Measurements from ENCODE around the gene MBTPS1.
A peak's percentile ranks its signal among the peaks of the same experiment; 100 is the strongest.

Gene MBTPS1

DNA sequence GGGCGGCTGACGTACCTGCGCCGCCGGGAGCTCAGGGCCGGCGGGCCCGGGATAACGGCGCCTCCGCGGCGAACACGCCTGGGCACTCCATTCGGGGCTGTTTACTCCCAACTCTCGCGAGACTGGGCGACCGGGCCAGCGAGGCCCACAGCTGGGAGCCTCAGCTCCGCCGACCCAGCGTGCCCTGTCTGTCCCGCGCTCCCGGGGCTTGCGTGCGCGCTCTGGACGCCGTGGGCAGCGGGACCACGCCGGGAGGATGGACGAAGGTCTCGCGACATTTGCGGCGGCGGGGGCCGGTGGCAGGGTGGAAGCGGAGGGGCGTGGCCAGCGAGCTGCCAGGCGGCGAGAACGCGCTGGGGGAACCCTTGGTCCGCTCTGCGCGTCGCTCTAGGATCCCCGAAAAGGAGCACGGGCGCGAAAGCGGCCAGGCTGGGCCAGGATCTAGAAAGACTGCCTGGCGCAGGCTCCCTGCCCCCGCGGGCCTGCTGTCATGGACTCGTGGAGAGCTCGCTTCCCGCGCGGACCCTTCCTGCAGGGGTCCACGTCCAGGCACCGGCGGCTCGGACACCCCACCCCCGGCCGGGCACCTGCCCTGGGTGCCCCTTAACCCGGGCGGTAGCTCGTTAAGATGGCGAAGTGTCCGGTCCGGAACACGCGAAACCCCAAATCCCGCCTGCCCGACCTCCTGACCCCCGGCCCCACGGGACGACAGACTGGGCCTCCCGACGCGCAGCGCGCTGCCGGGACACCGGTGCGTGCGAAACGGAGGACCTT, at the start of gene MBTPS1:
Gene MBTPS1, minus strand, starts transcription at position 223 of the 774 bp plus-strand sequence. CDS start 15,159 bp downstream, outside the sequence.
- peak; percentile 97 for DNase-seq (ENCODE audit: low spot score)

DNA sequence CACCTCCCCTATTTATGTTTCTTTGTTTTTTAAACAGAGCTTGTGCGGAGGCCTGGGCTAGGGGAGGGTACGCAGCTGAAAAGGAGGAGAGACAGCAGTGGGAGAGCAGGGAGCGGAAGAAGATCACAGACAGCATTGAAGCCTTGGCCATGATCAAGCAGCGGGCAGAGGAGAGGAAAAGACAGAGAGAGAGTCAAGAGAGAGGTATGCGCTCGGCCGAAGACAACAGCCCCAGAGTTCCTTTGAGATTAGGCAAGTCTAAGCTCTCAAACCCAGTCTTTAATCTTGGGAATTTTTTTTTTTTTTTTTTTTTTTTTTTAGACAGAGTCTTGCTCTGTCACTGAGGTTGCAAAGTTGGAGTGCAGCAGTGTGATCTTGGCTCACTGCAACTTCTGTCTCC, 49.0 kb upstream of the MBTPS1 start:
- DNase-seq (ENCODE audit: low spot score) = no peak

DNA sequence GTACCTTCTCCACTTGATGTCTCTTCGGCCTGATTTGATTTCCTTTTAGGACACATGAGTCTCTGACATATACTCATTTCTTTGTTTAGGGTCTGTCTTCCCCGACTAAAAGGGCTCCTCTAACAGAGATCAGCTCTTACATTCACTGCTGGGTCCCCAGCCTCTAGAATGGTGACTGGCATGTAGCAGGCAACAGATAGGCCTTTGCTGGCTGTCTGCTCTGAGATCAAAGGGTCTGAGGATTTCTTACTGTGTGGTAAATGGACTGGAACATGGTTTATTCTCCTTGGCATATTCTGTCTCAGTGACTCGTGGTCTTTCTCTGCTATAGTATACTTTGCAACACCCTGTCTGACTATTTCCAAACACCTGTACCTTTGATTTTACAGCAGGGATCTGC, 45.1 kb upstream of the MBTPS1 start:
- no peak for DNase-seq (ENCODE audit: low spot score)

DNA sequence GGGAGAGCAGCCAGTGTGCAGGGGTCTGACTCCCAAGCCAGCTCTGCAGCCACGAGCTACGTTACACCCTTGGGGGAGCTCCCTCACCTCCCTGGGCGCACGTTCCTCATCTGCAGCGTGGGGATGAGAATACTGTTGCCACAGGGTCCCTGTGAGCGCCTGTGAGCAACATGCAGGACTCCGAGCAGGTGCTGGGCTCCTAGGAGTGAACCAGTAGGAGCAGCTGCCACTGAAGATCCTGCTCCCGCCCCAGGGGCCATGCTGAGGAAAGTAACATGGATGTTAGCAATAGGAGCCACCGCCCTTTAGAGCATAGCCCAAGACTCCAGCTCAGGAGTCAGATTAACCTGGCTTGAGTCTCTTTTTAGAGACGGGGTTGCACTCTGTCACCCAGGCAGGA, 44.3 kb upstream of the MBTPS1 start:
- DNase-seq (ENCODE audit: low spot score) = no peak

DNA sequence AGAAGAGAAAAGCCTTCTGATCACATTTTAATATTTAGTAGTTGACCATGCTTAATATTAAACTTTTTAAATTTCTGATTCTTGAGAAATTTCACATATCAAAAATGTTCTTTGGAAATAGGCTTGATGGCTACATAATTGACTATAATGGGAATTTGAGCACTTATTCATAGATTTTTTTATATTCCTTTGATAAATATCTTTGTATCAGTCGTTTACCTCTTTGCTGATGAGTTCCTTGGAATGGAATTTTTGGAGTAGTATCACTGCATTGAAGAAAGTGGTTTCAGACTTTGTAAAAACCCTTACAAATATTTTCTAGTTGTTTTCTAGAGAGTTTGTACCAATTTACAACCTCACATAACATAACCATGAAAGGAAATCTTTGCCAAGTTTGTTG, 43.1 kb upstream of the MBTPS1 start:
- no peak for DNase-seq (ENCODE audit: low spot score)

DNA sequence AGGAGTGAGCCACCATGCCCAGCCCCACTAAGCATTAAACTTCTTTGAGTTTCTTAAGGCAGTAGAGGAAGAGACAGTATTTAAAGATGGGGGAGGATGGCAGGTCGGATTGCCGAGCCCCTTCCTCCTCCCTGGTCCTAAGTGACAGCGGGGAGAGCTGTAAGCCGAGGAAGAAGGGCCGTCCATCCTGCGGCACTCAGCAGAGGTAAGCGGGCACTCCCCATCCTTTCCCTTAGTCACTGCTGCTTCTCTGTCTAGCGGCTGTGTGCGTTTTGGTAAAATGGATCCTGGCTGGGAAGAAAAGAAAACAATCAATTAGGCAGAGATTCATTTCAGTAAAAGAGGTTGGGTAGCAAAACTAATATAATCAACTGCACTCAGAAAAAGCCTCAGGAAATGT, 42.3 kb upstream of the MBTPS1 start:
- DNase-seq (ENCODE audit: low spot score) = no peak

DNA sequence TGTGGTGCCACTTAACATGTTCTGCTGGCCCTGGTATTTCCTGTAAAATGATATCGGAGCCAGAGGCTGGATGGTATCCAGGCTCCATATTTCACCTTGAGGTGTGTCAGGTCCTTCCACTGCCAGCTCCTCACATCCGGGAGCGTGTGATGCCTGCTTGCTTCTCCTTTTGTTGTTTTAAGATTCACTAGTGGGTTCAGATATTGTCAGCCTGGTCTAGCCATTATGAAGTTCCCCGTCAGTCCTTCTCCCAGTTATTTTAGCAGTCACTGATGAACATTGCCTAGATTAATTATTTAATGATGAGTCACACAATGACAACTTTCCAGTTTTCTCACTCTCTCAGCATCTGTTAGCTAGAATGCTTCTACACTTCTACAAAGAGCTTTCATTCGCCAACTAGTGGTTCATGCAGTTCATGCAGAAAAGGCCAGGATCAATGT, 39.6 kb upstream of the MBTPS1 start:
- no peak for DNase-seq (ENCODE audit: low spot score)

DNA sequence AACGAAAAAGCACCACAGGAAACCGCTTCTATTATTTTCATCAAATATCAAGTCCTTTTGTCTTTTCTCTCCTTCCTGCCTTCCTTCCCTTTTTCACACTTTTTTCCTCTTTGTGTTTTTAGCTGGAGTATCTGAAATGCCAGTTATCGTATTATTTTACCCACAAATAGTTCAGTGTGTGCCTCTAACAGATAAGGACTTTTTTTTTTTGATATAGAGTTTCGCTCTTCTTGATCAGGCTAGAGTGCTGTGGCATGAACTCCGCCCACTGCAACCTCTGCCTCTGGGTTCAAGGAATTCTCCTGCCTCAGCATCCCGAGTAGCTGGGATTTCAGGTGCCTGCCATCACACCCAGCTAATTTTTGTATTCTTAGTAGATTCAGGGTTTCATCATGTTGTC, 39.0 kb upstream of the MBTPS1 start:
- DNase-seq (ENCODE audit: low spot score) = no peak

DNA sequence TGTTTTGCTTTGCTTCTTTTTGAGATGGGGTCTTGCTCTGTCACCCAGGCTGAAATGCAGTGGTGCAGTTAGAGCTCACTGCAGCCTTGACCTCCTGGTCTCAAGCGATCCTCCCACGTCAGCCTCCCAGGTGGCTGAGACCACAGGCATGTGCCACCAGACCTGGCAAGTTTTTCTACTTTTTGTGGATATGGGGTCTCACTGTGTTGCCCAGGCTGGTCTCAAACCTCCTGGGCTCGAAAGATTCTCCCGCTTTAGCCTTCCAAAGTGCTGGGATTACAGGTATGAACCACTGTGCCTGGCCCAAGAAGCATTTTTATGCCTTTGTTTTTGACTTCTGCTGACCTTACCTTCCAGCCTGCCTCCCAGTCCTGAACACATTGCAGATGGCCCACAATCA, 38.5 kb upstream of the MBTPS1 start:
- no peak for DNase-seq (ENCODE audit: low spot score)

DNA sequence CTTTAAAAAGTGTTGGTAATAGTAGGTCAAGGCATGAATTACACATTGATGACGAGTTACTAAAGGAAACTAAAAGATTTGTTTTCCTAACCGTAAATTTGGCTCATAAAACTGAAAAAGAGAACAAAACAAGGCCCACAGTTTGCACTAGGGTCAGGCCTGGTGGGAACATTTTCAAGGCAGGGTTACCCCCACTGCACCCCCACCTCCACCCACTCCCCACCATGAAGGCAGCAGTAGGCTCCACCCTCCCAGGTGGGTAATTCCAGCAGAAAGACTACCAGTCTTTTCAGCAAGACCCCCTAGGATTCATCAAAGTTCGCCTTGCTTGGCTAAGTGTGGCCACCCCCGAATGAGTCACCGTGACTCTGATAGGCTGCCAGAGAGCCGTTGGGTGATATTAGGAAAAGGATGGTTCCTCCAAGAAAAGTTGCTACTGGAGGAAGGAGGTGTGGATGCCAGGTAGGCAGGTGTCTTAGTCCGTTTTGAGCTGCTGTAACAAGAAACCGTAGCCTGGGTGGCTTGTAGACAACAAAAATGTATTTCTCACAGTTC, 37.0 kb upstream of the MBTPS1 start:
- DNase-seq (ENCODE audit: low spot score) = no peak

DNA sequence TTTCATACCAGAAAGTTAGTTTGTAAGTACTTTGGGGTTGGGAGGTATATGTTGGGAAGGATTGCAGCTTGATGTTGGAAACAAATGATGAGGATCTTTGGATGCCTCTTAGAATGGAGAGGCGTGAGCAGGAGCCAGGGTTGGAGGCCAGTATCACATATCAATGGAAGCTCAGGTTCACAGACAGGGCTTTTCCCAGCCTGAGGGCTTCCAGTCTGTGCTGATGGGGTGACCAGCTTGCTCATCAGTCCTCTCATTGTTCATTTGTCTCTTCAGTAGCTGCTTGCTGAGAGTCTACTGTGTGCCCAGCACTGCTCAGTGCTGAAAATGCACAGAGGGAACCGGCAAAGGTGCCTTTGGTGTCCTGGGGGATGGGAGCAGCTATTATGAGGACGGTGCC, 34.2 kb upstream of the MBTPS1 start:
- DNase-seq (ENCODE audit: low spot score) = no peak

DNA sequence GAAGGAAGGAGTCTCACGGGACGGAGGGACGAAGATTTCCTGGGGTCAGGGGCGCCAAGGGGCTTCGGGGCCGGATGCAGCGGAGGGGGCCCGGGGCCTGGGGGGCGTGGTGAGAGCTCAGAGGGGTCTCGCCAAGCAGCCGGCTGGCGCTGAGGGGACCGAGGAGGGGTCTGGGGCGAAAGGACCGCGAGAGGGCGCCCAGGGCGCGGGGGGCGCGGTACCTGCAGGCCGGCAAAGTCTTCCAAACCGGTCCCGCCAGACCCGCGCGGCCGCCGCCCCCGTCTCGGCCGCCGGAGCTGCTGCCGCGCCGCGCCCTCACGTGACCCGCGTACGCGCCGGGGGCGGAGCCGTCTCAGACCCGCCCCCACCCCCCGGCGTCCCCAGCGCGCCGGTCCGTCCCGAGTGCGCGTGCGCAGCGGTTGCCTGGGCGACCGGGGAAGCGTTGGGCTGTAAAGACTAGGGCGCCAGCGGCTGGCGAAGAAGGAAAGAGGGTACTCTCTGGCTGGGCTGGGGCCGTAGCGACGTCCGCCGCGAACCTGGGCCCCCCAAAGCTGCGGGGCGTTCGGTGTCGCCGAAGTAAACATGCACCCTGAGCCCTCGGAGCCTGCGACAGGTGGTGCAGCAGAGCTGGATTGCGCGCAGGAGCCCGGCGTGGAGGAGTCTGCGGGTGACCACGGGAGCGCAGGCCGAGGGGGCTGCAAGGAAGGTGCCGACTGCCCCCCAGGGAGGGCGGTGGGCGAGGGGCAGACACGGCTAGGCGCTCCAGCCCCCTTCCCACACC, 28.3 kb upstream of the MBTPS1 start, which contains the start of the genes DNAAF1 and HSDL1:
Gene DNAAF1, plus strand, starts transcription at position 450 of the 781 bp plus-strand sequence. Its CDS starts 133 bp downstream, at position 583.
Gene HSDL1, minus strand, starts transcription at position 319 of the 781 bp plus-strand sequence. CDS start 13,856 bp downstream, outside the sequence.
- peak; percentile 92 for DNase-seq (ENCODE audit: low spot score)

DNA sequence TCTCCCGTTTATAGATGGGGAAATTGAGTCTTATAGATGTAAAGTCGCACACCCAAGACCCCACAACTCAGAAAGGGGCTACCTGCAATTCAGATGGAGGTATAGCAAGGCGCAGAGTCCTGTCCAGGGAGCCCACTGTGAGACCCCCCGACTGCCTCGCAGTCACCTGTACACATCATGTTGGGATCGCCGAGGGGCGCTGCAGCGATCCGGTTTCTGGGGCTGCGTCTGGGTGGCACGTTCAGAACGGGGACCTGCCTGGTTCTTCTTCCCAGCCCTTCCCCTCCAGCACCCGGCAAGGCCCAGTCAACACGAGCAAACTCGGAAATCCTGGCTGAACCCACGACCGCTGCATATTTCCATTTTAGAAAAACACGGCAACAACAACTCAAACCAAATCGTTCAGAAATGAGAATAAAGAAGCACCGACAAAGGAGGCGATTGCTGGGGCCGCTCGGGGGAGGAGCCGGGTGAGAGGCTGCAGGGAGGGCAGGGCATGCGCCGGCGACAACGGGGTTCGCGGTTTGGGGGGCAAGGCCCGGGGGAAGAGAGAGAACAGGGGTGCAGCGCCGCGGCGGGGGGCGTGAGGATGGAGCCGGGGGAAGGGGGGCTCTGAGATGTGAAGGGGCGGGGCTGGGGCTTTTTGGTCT, 27.6 kb upstream of the MBTPS1 start:
- no peak for DNase-seq (ENCODE audit: low spot score)

DNA sequence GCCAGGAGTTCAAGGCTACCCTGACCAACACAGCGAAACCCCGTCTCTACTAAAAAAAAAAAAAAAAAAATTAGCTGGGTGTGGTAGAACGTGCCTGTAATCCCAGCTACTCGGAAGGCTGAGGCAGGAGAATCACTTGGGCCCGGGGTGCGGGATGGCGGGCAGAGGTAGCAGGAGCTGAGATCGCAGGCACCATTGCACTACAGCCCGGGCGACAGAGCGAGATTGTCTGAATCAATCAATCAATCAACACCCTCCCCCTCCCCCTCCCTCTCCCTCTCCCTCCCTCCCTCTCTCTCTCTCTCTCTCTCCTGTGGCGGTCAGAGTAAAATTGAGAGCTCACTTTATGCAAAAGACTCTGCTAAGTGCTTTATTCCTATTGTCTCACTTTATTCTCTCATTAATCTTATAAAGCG, 27.1 kb upstream of the MBTPS1 start:
- DNase-seq (ENCODE audit: low spot score) = no peak

DNA sequence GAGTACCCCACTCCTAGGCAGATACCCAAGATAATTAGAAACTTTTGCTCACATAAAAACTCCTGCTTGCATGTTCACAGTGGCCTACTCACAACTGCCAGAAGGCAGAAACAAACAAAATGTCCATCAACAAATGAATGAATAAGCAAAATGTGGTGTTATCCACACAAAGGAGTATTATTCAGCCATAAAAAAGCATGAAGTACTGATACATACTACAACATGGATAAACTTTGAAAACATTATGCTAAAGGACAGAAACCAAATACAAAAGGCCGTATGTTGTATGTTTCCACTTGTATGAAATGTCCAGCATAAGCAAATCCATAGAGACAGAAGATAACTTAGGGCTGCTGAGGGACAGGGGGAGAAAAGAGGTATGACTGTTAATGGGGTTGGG, 26.3 kb upstream of the MBTPS1 start:
- no peak for DNase-seq (ENCODE audit: low spot score)

DNA sequence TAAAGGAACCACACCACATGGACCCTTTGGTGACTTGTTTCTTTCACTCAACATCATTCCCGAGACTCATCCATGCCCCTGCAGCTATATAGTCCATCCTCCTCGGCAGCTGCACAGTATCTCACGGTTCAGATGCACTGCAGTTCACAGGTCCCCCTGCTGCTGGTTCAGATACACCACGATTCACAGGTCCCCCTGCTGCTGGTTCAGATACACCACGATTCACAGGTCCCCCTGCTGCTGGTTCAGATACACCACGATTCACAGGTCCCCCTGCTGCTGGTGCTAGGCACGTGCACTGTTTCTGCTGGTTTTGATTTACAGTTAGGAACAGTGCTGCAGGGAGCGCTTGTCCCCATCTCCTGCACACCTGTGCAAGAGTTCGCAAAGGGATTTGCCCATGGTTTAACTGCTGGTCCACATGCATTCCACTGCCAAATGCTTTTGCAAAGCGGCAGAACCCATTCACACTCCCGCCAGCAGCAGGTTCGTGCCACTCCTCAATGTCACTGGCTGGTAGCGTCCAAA, 24.5 kb upstream of the MBTPS1 start:
- no peak for DNase-seq (ENCODE audit: low spot score)

DNA sequence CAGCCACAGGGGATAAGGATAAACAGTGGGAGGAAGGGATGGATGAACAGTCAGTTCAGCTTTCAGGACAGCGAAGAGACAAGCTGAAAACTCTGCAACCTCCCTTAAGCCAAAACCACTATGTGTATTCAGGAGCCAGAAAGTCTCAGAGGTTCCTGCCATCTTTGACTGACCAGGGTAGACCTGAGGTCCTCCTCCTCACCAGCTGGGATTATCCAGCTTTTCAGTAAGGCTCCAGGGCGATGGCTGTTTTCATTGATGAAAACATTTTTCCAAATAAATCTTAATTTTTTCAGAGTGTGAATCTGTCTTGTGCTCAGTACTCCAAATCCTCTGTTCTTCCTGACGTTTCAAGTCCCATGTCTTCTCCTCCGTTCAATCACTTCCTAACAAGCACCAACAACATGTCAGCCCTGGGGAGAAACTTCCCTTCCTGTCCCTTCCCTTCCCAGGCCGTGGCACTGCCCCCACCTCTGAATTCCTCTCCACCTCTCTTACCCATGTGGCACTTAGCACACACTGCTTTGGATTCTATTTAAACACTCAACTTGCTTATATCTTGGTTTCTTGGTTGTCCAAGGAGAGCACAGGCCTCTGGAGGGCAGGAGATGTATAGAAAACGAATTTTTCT, 23.0 kb upstream of the MBTPS1 start:
- no peak for DNase-seq (ENCODE audit: low spot score)

DNA sequence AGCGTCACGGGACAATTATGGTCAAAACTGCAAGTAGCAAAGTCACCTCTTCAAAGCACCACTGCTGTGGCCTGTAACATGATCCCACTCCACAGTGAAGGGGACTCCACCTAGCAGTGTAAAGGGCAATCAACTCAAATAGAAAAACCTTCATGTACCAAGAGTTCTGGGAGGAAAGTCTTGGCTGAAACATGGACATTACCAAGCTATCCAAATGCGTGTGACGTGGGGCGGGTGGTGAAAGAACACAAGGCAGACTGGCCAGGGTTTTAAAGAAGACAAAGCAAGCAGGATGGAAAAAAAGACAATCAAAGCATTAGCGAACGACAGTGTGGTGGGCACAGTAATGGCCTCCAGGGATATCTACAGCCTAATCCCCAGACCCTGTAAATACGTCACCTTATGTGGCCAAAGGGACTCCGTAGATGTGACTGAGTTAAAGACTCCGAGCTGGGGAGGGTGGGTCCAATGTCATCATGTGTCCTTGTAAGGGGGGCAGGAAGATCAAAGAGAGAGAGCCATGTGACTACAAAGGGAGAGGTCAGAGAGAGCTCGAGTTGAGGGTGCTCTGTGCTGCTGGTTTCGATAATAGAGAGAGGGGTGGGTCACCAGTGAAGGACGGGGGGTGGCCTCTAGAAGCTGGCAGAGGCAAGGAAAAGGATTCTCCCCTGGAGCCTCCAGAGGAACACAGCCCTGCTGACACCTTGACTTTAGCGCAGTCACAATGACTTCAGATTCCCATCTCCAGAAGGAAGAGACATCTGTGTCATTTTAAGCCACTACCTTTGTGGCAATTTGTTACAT, 22.3 kb upstream of the MBTPS1 start:
- DNase-seq (ENCODE audit: low spot score) = no peak

DNA sequence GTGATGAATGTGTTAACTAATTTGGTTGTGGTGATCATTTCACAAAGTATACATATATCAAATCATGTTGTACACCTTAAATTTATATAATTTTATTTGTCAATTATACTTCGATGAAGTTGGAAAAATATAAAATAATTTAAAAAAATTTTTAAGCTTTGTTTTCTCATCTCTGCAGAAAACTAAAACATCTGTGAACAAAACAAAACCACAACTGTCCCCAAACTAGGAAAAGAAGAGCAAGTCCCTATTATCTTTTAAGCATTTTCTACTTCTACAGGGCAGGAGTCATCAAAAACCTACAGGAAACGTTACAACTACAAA, 21.7 kb upstream of the MBTPS1 start:
- no peak for DNase-seq (ENCODE audit: low spot score)

DNA sequence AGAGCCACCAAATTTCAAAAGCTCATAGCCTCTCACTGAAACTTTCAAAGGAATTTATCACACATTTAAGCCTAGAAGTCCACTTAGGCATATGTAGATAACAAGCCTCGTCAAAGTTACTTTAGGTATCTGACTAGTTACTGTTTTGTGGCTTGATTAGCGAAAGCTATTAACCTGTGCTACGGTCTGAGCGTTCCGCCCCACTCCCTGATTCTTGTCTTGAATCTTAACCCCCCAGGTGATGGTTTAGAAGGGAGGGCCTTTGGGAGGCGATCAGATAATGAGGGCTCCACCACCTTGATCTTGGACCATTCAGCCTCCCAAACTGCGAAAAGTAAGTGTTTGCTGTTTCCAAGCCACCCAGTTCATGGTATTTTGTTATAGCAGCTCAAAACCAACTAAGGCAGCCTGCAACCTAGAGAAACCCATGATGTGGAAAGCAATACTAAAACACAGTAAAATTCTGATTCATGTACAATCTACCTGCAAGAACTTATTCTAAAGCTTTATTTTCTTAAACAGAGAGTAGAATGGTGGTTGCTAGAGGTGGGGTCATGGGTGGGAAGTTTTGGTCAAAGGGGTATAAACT, 21.1 kb upstream of the MBTPS1 start:
- no peak for DNase-seq (ENCODE audit: low spot score)
